Progenitor cell of endocrine pancreas (in vitro differentiated cells): Measurements from ENCODE around the gene HRH1. TPM values are rescaled to one million over a fixed set of nuclear protein-coding genes. Genes with fewer than 3 reads are reported as not detected.

Experiments used
- DNase-seq: peaks from one replicate; pipeline ENCODE4 v3.0.0; 2021; ENCODE audit warnings: low spot score; ENCODE audit not compliant: unreplicated experiment
- H3K27ac Mint-ChIP-seq: 2 replicates; pipeline ENCODE4 v1.8.0; 2021; ENCODE audit warnings: mild to moderate bottlenecking, moderate library complexity, mixed read lengths
- H3K27me3 Mint-ChIP-seq: 2 replicates; pipeline ENCODE4 v1.8.0; 2021; ENCODE audit warnings: mixed read lengths
- H3K36me3 Mint-ChIP-seq: 2 replicates; pipeline ENCODE4 v1.8.0; 2022; ENCODE audit warnings: mixed read lengths; ENCODE audit not compliant: insufficient read depth
- H3K4me1 Mint-ChIP-seq: 2 replicates; pipeline ENCODE4 v1.8.0; 2021; ENCODE audit warnings: low read depth, mixed read lengths
- H3K4me3 Mint-ChIP-seq: 2 replicates; pipeline ENCODE4 v1.8.0; 2021; ENCODE audit warnings: low read depth, mild to moderate bottlenecking, moderate library complexity, mixed read lengths
- H3K9me3 Mint-ChIP-seq: 2 replicates; pipeline ENCODE4 v1.8.0; 2021; ENCODE audit warnings: low read depth, mixed read lengths
- total RNA-seq: library from RNA; stranded (reverse); gene quantifications from 2 replicates; pipeline ENCODE4 v1.2.1, GENCODE V29; 2021
- TF ChIP-seq, protein P1 (sequence below): fragments of 200-600 bp; sonication (generic); IDR thresholded peaks from one replicate; pipeline ENCODE4 v1.5.0; 2021; ENCODE audit warnings: antibody characterized with exemption, mild to moderate bottlenecking; ENCODE audit not compliant: unreplicated experiment

Gene HRH1
- total RNA-seq, 1 donor from 2014 or later = not detected

DNA sequence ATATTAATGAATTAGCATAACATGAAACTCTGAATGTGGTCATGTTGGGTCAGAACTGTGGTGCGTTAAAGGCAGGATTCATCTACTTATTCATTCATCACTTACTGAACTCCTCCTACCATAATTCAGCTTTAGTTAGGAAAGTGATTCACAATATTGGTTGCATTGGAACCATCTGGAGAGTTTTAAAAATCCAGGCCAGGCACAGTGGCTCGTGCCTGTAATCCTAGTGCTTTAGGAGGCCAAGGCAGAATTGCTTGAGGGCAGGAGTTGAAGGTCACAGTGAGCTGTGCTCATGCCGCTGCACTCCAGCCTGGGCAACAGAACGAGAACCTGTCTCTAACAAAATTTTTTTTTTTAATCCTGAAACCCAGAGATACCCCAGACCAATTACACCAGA, 73.7 kb downstream of the HRH1 start:
- Mint-ChIP-seq H3K4me3 (no peak overlapping the region), H3K9me3 (no peaks in the 10 kb centered on the region), H3K27me3 (peaks cover 22% of the 10 kb centered on the region), H3K4me1 (peaks cover 5% of the 10 kb centered on the region), H3K27ac (no peak overlapping the region), H3K36me3 (no peaks in the 10 kb centered on the region)
- TF ChIP-seq, protein P1, sequence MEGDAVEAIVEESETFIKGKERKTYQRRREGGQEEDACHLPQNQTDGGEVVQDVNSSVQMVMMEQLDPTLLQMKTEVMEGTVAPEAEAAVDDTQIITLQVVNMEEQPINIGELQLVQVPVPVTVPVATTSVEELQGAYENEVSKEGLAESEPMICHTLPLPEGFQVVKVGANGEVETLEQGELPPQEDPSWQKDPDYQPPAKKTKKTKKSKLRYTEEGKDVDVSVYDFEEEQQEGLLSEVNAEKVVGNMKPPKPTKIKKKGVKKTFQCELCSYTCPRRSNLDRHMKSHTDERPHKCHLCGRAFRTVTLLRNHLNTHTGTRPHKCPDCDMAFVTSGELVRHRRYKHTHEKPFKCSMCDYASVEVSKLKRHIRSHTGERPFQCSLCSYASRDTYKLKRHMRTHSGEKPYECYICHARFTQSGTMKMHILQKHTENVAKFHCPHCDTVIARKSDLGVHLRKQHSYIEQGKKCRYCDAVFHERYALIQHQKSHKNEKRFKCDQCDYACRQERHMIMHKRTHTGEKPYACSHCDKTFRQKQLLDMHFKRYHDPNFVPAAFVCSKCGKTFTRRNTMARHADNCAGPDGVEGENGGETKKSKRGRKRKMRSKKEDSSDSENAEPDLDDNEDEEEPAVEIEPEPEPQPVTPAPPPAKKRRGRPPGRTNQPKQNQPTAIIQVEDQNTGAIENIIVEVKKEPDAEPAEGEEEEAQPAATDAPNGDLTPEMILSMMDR = no peak
- no peak for DNase-seq

DNA sequence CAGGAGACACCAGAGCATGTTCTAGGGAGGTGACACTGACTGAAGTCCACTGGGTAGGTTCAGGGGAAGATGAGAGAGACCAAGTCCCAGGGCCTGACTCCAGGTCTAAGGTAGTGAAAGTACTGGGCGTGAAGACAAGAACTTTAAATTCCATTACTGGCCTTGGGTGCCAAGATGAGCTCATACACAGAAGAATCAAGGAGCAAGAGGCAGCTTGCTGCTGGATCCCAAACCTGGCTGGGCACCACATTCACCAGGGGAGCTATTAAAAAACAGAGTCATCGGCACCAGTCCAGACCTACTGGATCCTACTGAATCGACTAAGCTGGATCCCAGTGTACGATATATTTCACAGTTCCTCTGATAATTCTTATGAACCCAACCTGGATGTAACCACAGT, 75.8 kb downstream of the HRH1 start:
- TF ChIP-seq, protein P1 = no peak

DNA sequence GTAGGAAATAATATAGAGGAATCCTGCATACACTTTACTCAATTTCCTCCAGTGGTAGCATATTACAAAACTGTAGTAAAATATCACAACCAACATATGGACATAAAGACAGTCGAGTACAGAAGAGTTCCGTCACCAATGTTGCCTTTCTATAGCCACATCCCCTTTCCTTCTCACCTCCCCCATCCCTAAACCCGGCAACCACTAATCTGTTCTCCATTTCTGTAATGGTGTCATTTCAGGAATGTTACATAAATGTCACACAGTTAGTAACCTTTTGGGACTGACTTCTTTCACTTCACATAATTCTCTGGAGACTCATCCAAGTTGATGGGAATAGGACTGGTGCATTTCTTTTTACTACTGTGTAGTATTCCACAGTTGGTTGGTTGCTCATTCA, 76.5 kb downstream of the HRH1 start:
- peaks cover 33% of the 10 kb centered on the region for H3K27me3 Mint-ChIP-seq
- no peaks in the 10 kb centered on the region for H3K36me3 Mint-ChIP-seq
- TF ChIP-seq, protein P1 = no peak
- peaks cover 4% of the 10 kb centered on the region for H3K4me1 Mint-ChIP-seq
- H3K4me3 Mint-ChIP-seq = no peak overlapping the region
- no peak for DNase-seq
- H3K9me3 Mint-ChIP-seq = no peaks in the 10 kb centered on the region
- no peak overlapping the region for H3K27ac Mint-ChIP-seq

More for the DNA sequence above, 75.8 kb downstream of the HRH1 start:
- peaks cover 5% of the 10 kb centered on the region for H3K4me1 Mint-ChIP-seq
- no peaks in the 10 kb centered on the region for H3K36me3 Mint-ChIP-seq
- peaks cover 35% of the 10 kb centered on the region for H3K27me3 Mint-ChIP-seq
- no peak for DNase-seq
- no peak overlapping the region for H3K4me3 Mint-ChIP-seq
- H3K9me3 Mint-ChIP-seq = no peaks in the 10 kb centered on the region
- H3K27ac Mint-ChIP-seq = no peak overlapping the region

DNA sequence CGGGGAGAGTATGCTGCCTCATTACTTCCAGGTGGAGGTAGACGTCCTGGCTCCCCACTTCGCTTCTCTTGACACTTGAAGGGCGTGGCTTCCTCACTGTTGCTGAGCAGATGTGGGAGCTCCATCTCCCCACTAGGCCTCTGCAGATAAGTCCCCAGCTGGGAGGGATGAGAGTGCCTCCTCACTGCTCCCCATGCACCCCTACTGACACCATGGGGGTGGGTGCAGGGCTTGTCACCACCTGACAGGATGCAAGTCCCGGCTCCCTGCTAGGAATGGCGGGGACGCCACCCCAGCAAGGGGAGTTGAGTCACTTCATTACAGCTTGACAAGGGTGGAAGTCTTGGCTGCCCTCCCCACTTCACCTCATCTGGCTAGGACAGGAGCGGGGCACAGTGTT, 81.1 kb downstream of the HRH1 start:
- Mint-ChIP-seq H3K27ac (no peak overlapping the region), H3K9me3 (peaks cover 4% of the 10 kb centered on the region), H3K4me1 (no peaks in the 10 kb centered on the region), H3K27me3 (peaks cover 26% of the 10 kb centered on the region), H3K36me3 (no peaks in the 10 kb centered on the region), H3K4me3 (no peak overlapping the region)
- DNase-seq = no peak
- TF ChIP-seq, protein P1 = no peak

DNA sequence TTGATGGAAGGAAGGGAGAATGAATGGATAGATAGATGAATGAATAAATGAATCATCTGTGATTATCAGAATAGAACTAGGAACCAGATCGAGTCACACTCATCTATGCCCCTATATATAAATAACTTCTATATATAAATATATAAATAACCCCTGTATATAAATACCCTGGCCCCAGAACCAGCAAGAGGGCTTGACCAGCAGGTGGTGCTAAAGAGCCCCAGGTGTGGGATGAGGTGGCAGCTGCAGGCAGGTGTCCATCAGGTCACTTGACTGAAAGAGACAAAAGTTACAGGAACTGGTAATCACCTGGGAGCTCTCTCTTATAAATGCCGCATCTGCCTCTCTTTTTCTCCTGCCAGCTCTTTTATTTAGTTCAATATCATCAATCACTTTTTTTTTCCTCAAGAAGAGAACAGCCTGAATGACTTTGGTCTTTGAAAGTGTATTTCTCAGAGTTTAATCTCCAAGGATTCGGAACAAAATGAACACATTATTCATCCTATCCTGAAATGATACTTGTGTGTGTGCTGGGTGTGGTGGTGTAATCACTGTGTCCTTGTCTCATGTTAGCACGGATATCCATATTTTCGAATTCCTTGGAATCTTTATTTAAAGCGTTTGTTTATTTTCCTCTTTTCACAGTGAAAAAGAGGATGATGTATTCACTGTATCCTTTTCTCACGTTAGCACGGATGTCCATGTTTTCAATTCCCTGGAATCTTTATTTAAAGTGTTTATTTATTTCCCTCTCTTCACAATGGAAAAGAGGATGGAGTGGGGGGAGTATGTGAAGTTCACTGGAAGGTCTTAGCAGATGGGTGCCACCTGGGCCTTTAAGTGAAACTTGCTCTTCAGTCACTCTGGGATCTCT, 82.5 kb downstream of the HRH1 start:
- H3K4me3 Mint-ChIP-seq = no peak overlapping the region
- TF ChIP-seq, protein P1 = peak; percentile 93
- H3K36me3 Mint-ChIP-seq = no peaks in the 10 kb centered on the region
- peak; percentile 68 for DNase-seq
- H3K27me3 Mint-ChIP-seq = peaks cover 25% of the 10 kb centered on the region
- no peaks in the 10 kb centered on the region for H3K4me1 Mint-ChIP-seq
- H3K27ac Mint-ChIP-seq = no peak overlapping the region
- peaks cover 4% of the 10 kb centered on the region for H3K9me3 Mint-ChIP-seq
